Limb (tissue), 2 donors: ENCODE results near the gene RAD51B.
A peak's percentile ranks its signal among the peaks of the same experiment; 100 is the strongest.
"Not testable (repeated sequence)": the region's sequence is repeated elsewhere in the genome, so short reads cannot be mapped to it uniquely, and the experiment has no call there.

Experiments used
- DNase-seq, 2 donors: peaks; one replicate each; pipeline ENCODE4 v3.0.0-alpha.2; 2016; ENCODE audit errors: extremely low spot score in 2 of 2

RAD51B gene

DNA sequence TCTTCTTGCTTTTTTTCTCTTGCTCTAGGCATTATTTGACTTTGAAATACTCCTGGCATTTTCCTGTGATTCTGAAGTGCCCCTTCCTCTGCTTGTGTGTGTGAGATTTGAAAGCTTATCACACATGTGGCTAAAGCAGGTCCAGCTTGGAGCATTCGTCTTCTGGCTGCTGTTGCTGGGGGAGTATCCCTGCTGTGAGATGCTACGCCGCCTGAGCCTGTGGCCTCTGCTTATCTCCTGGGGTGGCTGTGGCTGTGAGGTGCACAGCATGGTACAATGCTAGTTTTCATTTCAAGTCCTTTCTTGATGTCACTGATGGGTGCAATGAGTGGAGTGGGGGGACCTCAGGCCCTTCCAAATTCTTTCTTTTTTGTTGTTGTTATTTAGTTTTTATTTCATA lies 601.5 kb downstream of the RAD51B start:
- DNase-seq: no peak

DNA sequence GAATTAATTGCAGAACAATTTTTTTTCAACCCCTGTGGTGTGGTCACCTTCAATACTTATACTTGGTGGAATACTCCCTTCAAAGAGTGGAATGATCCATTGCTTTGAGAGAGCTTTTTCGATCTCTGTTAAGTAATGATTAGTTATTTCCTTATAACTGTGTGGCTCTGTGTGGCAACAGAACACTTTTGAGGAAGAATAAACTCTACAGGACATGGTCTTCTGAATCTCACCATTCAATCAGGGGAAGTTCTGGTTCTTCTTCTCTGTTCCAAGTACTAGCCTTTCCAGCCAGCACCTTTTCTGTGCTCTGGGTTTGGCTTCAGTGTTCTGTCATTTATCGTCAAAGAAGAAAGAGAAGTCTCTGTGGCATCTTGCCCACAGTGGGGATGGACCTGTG lies 604.1 kb downstream of the RAD51B start:
- DNase-seq: no peak

DNA sequence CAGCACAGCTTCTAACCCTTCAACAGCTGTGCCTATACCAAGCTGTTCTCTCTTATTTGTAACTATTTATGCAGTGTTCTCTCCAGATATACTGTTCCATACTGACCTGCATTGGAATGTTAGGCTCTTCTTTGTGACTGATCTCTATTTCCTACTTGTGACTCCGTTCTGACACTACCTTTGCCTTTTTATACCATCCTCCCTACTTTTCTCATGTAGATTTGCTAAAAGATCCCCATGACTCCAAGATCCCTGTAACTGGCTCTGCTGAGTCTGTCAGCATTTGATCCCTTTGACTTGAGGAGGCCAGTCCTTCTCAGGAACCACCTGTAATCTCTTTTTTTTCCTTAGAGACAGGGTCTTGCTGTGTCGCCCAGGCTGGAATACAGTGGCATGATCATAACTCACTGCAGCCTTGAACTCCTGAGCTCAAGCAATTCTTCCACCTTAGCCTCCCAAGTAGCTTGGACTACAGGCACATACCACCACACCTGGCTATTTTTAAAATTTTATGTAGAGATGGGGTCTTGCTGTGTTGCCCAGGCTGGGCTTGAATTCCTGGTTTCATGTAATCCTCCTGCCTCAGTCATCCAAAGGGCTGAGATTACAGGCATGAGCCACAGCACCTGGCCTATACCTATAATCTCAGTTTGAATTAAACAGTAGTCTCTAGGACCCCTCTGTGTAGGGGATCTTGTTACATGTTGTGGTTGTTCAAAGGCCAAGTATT lies 605.0 kb downstream of the RAD51B start:
- DNase-seq: no peak

DNA sequence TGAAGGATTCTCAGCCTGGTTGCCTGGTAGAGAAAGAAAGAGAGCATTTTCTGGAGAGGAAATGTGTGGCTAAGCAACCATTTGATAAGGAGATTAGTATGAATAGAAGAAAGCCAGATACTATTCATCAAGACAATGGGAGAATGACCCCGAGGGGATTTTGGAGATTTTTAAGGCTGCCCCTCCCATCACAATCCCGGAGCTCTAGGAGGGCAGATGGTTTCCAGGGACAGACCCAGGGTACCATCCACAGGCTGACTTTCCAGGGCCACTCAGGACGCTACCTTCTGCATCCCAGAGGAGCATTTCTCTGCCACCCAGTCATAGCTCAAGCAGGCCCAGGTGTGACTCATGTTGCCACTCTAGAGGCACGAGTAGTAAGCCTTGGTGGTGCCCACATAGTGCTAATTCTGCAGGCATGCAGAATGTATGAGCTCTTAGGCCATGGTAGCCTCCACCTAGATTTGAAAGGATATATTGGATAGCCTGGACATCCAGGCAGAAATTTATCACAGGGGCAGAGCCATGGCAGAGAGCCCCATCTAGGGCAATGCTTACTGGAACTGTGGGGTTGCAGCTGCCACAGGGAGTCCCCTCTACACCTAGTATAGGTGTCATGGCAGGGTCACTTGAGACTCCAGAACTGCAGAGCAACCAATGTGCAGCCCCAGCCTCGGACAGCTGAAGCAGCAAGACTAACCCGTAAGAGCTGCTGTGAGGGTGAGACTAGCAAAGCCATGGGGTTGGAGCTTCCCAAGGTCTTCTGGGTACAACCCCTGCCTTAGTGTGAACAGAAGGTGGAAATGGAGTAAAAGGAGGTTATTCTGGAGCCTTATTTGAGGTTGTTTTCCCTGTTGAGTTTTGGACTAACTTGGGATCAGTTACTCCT lies 607.3 kb downstream of the RAD51B start:
- no peak for DNase-seq

DNA sequence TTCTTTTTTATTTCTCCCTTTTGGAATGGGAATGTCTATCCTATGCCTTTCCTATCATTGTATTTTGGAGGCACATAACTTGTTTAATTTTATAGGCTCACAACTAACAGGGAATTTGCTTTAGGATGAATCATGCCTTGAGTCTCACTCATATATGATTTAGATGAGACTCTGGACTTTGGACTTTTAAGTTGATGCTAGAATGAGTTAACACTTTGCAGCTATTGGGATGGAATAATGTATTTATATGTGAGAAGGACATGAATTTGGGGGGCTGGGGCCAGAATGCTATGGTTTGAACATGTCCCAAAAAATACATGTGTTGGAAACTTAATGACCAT lies 607.9 kb downstream of the RAD51B start:
- no peak for DNase-seq

DNA sequence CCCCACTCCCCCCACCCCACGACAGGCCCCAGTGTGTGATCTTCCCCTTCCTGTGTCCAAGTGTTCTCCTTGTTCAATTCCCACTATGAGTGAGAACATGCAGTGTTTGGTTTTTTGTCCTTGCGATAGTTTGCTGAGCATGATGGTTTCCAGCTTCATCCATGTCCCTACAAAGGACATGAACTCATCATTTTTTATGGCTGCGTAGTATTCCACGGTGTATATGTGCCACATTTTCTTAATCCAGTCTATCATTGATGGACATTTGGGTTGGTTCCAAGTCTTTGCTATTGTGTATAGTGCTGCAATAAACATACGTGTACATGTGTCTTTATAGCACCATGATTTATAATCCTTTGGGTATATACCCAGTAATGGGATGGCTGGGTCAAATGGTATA lies 609.3 kb downstream of the RAD51B start:
- not testable (repeated sequence) for DNase-seq

DNA sequence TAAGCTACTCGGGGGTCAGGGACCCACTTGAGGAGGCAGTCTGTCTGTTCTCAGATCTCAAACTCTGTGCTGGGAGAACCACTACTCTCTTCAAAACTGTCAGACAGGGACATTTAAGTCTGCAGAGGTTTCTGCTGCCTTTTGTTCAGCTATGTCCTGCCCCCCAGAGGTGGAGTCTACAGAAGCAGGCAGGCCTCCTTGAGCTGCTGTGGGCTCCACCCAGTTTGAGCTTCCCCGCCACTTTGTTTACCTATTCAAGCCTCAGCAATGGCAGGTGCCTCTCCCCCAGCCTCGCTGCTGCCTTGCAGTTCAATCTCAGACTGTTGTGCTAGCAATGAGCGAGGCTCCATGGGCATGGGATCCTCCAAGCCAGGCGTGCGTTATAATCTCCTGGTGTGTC lies 614.6 kb downstream of the RAD51B start:
- not testable (repeated sequence) for DNase-seq

DNA sequence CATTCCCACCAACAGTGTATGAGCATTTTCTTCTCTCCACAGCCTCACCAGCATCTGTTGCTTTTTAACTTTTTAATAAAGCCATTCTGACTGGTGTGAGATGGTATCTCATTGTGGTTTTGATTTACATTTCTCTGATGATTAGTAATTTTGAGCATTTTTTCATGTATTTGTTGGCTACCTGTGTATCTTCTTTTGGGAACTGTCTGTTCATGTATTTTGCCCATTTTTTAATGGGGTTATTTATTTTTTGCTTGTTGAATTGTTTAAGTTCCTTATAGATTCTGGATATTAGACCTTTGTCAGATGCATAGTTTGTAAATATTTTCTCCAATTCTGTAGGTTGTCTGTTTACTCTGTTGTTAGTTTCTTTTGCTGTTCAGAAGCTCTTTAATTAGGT lies 616.1 kb downstream of the RAD51B start:
- DNase-seq: not testable (repeated sequence)

DNA sequence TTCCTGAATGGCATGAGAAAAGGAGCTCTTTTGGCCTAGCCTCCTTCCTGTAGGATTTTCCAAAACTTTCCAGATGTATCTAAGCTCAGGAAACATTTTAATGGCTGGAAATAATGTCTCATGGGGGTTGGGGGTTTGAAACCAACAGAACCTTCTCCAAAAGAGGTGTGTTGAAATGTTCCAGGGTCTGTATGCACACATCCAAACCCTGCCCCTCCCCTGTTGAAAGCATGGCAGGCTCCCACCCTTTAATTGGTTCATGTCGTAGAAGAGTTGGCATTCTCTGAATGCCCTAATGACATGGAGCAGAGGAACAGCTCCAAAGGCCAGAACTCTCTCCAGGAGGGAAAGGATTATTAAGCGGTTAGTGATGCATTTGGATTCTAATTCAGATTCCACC lies 620.1 kb downstream of the RAD51B start:
- peak in 1 of 2 donors; percentile 47 for DNase-seq

DNA sequence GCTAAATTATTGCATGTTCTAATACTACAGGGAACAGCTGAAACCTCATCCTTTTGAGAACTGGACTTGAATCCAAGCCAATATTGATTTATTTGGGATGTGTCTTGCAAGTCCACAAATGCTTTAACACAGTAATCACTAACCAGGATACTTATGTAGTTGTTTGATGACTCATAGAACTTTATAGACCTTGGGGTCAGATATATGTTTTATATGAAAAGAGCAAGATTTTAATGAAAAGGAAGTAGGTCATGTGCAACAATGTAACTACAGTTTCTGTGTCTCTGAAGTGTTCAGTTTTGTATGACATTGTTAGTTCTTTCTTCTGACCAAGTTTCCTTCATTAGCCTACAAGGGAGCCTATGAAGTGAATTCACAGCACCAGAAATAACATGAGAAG lies 621.2 kb downstream of the RAD51B start:
- DNase-seq: no peak

DNA sequence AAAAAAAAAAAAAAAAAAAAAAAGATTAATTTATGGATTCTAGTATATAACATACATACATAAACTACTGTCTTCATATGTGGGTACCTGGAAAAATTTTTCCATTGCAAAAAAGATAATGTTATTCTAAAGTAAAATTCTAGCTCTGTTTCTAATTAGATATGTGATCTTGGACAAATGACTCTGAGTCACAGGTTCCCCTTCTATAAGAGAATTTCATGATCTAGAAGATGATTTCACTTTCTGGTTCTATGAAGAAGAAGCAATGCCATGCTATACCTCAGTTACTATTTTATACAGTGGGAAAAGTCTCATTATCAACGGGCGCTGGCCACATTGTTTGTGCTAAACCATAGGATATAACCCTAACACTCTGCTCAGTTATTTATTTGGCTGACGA lies 622.0 kb downstream of the RAD51B start:
- no peak for DNase-seq

DNA sequence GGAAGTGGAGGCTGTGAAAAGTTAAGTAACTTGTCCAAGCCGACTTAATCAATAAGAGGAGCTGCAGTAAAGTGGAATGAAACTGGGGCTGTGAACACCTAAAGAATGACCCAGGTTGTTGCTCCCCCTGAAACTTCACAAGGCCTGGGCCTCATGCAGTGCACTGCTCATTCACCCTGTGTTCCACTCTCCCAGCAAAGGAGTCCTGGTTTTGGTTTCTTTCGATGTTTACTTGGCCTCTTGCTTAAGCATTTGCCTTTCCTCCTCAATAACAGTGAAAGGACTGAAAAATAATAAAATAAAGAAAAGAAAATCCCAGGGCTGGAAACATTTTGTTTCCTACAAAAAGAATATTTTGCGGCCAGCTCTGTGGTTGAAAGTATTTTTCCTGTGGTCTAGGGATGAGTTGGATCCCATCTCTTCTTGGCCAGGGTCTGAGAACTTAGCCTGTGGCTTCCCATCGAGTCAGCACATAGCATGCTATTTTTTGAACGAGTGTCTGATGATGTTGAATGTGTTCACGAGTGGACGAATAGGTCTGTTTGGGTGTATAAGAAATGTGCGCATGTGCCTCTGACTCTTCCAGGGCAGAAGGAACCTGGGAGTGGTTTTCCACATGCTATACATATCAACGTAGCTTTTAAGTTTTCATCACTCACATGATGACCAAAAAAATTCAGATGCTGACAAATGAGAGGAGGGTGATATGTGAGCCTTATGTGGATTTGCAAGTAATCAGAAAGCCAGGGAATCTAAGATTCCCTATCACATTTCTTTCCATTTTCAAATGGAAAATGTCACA lies 623.5 kb downstream of the RAD51B start:
- DNase-seq: no peak

DNA sequence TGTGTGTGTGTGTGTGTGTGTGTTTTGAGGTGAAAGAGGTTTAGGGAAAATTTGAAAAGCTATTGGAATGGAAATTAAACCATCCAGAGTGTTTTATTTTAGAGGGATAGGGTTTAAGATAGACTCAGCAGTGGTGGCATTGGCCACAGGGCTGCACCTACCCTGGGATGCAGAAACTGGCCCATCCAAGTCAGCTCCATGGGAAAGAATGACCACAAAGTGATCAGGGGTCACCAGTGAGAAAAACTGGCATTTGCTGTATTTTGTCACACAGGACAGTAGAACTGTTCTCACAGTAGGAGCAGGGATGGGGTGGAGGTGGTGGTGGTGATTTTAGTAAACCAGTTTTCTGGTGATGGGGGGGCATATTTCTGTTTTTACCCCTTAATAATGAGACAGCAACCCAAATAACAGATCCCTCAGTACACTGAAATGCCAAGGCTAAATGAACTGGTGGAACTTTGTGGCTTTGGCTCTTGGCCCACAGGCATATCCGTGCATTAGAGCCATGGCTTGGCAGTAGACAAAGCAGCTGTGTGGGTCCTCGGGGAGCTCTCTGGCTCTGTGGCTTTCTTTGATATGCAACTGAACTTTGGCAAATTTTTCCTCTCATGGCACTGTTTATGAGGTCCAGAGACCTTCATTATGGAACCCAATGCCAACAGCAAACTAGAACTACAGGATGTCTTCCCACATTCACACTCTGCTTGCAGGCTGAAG lies 625.0 kb downstream of the RAD51B start:
- peak; percentile 63 to 71 for DNase-seq

DNA sequence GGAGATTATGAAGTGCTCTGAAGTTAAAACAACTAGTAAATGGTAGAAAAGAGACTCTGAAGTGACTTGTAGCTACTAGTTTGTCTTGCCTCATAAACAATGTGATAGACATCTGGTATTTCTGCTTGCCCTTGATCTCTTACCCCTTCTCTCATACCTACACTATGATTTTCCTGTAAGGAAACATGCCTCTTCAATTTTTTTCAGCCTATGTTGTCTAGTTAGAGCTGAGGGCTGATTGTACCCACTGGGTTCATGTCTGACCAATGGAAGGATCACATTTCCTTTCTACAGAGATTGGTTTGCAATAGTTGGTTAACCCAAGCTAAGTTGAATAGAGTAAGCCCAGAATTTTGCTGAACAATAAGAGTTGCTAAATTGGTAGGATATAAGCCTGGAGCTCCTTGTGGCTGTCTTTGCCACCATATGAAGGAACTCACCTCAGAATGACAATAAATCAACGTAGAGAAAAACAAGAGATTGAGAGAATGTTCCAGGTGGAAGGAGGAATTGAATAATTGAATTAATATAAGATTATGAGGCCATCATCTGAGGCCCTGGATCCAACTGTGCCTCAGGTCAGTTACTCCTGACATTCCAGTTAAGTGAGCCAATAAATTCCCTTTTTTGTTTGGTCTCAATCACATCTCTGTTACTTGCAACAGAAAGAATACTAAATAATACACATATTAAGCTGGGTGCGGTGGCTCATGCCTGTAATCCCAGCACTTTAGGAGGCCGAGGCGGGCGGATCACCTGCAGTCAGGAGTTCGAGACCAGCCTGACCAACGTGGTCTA lies 626.9 kb downstream of the RAD51B start:
- no peak for DNase-seq

DNA sequence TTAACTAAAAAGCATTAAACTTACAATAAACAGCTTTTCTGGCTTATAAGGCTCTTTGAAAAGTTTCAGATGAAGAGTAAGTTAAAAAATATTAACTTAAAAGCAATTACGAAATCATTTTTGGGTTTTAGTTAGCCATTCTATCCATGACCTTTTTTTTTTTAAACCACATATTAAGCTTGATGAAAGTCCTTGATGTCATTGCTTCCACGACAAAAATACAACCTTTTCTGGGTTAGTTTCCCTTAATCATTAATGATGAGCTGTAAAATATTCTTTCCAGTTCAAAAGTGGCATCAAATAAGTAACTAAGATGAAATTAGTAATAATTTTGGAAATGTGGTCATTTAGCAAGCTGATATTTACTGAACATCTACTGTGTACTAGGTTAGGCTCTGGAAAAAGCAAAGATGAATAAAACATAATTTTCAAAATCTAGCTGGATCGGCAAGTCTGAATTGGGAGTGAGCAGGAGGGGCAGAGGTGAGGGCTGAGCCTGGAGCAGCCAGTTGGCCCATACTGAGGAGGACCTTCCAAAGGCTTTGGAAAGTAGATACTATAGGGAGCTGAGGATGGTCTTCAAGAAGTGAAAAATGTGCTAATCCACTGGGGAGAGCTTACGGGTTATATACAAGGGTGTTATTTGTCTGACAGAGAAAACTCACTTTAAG lies 628.1 kb downstream of the RAD51B start:
- DNase-seq: no peak

DNA sequence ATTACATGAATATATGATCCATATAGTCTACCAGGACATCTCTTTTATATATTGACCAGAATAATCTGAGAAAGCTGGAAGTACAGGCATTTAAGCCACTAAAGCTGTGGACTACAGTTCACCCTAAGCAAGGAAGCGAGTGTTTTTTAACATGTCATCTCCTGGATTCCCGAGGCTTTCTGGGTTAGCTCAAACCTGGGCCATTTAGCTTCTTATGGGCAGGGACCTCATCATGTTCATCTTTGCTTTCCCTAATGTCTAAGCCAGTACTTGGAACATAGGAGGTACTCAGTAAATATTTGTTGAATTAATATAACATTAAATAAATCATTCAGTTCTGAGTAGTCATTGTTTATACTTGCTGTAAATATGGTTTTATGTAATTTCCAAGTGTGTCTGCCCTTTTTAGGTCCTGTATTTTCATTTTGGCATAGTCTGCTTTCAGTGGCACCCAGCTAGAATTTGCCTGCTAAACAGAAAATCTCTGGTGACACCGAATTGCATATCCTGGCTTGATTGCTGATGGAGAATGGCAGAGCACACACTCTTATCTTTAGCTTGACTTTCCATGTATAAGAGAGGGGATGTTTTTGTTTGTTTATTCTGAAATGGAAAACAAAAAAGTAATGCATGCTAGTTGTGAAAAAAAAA lies 628.8 kb downstream of the RAD51B start:
- DNase-seq: no peak

DNA sequence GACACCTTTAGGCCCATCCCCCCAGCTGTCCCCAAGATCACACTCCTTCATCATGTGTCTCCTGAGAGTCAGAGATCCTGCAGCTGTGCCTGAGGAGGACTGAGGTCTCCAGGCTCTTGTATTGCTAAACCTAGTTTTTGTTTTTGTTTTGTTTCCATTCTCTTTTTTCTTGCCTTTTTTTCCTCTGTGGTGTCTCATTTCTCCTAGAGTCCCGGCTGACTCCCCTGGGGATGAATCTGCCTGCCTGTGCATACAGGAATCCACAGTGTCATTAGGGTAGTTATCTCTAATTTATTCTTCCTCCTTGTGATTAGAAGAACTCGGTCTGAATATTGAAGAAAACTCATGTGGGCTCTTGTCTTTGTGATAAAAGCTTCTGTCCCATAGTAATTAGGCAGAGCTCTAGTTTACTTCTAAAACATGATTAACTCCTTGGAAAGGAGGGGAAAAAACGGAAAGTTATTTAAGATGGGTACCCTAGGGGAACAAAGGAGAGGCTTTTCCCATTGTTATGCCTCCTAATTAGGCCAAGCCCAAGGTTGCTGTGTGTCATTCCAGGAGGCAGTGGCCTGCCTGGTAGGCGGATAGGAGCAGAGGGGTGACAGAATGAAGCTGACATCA lies 630.1 kb downstream of the RAD51B start:
- no peak for DNase-seq

DNA sequence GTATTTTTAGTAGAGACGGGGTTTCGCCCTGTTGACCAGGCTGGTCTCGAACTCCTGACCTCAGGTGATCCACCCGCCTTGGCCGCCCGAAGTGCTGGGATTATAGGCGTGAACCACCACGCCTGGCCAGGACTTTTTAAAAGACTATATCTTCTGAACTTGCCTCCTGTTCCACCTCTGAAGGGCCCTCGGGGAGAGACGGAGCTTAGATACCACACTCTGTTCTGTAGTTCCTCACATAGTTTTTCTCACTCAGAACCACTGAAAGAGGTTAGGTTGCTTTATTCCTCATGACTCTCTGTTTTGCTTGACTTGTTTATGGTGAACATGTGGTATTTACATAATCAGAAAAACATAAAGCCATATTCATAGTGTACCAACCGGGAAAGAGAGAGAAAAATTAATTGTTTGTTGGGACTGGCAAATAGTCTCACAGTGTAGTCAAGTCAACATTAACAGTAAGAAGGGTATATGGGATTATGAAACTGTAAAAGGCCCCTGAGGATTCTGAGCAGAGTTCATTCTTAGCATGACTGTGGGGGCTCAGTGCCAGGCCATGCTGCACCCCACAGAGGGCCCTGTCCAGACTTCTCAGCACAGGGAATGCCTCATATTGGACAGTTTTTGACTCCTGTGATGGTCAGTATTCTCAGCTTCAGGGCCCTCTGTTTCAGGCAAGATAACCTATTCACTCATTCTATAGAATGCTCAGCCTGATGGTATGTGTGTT lies 631.0 kb downstream of the RAD51B start:
- DNase-seq: no peak
